Endothelial cell of umbilical vein (primary cell): ENCODE results near the gene CHMP1B.

Experiments used
- CTCF ChIP-seq, 2 donors: IDR thresholded peaks; 1 replicate in 1 of 2; 2 replicates in 1 of 2; pipeline ENCODE4 v1.5.1; 2011; ENCODE audit warnings: low read length in 2 of 2, mild to moderate bottlenecking in 2 of 2, moderate library complexity in 2 of 2, control low read depth in 1 of 2, inconsistent platforms in 1 of 2, low read depth in 1 of 2; ENCODE audit not compliant: insufficient read depth in 1 of 2; ENCODE audit errors: extremely low read depth in 1 of 2
- EZH2 ChIP-seq: IDR thresholded peaks from 2 replicates; pipeline ENCODE4 v1.6.1; 2012; ENCODE audit warnings: borderline replicate concordance, low read depth, mild to moderate bottlenecking, moderate library complexity, low read length, inconsistent platforms; ENCODE audit not compliant: severe bottlenecking
- FOS ChIP-seq: IDR thresholded peaks from 2 replicates; pipeline ENCODE4 v1.6.1; 2011; ENCODE audit warnings: mild to moderate bottlenecking, low read length, moderate library complexity, borderline replicate concordance; ENCODE audit not compliant: insufficient read depth
- GATA2 ChIP-seq: IDR thresholded peaks from 2 replicates; pipeline ENCODE4 v1.7.0; 2011; ENCODE audit warnings: low read depth, mild to moderate bottlenecking, moderate library complexity, mixed read lengths, low read length; ENCODE audit not compliant: insufficient read length, insufficient read depth
- JUN ChIP-seq: IDR thresholded peaks from 2 replicates; pipeline ENCODE4 v1.6.1; 2011; ENCODE audit warnings: borderline replicate concordance, low read depth; ENCODE audit not compliant: insufficient read length, insufficient read depth
- MAX ChIP-seq: IDR thresholded peaks from 2 replicates; pipeline ENCODE4 v1.6.1; 2011; ENCODE audit not compliant: insufficient read depth, insufficient read length
- MYC ChIP-seq: IDR thresholded peaks from one replicate; pipeline ENCODE4 v1.6.1; 2011; ENCODE audit warnings: mild to moderate bottlenecking, low read depth, low read length
- POLR2A ChIP-seq: IDR thresholded peaks from 2 replicates; pipeline ENCODE4 v1.6.1; 2012; ENCODE audit warnings: low read depth, mild to moderate bottlenecking, control low read depth, low read length
- POLR2AphosphoS5 ChIP-seq: IDR thresholded peaks from 2 replicates; pipeline ENCODE4 v1.6.1; 2012; ENCODE audit warnings: low read depth, mild to moderate bottlenecking, control low read depth, low read length, moderate library complexity; ENCODE audit not compliant: insufficient read depth

- TF ChIP-seq EZH2 (no peak), CTCF (IDR thresholded peaks at IDR 0.05; ENCODE audit: extremely low read depth in 1 of 2, insufficient read depth in 1 of 2, low read depth in 1 of 2, low read length in 2 of 2) (no peak), POLR2A (no peak), MAX (no peak), GATA2 (no peak), POLR2AphosphoS5 (no peak), JUN (no peak), FOS (no peak), MYC (no peak)
Observed at GRCh38 chr18:11889284-11889683, 38.1 kb downstream of the CHMP1B start.
